NCI-H345 treated with DMSO at 0.1 percent for 48 hours (cell line): ENCODE measurements around the gene ZBTB44.

Experiments used
- DNase-seq: peaks from one replicate; lab custom pipeline; 2025; ENCODE audit not compliant: unreplicated experiment; lab: John Stamatoyannopoulos, UW

The ZBTB44 gene

DNA sequence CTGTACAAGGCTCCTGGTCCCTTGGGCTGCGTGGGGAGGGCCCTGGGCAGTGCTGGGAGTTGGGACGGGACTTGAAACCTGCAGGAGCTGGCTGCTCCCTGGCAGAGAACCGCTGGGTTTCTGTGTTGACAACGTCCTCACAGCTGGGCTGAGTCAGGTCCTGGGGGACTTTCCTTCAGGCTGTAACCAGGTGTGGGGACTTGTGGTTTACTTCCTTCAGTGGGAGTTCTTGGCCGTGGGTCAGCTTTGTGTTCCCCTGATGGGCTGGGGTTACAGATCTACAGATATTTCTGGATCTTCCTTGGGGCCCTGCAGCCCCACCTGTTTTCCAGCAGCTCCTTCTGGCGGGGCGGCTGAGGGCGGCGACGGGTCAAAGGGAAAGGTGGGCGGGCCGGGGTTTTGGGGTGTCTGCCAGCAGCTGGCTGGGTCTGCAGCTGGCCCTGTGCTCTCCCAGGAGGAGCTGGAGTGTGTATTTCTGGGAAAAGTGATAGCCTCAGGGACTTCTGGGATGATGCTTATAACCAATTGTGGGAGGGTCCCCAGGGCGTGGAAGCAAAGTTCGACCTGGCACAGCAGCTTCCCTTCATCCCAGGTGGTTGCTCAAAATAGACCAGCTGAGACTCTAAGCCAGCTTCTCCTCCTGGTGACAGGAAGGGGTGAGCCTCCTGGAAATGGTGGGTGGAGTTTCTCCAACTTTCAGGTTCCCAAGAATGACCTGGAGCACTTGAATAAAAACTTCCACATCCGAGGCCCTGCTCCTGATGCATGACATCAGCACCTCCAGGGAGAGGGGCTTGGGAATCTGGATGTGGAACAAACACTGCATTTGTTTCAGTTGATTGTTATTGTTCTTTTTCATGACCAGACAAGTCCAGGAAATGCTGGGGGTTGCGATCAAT, 136.0 kb downstream of the ZBTB44 start:
- DNase-seq, result peak; percentile 68

DNA sequence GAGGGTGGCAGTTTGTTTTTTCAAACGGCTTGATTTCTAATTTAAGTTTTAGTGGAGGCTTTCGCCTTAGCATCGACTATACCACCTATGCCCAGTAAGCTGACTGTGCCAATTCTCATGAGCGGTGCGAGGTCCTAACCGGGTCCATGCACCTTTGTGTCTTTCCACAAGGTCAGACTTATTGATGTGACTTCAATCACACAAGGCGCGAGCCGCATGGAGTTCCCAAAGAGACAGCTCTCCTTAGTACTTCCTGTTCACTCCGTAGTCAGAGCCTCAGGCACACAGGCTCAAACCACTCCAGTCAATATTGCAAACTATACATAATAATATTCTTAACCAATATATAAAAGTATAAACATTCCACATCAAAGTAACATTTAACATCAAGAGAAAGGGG, 136.9 kb downstream of the ZBTB44 start:
- DNase-seq, result no peak
